Astrocyte of the hippocampus (primary cell): Measurements from ENCODE around the gene CBY3.
"Not testable (repeated sequence)": the region's sequence is repeated elsewhere in the genome, so short reads cannot be mapped to it uniquely, and the experiment has no call there.

ENCODE experiments used
- DNase-seq: peaks from one replicate; pipeline ENCODE4 v3.0.0; 2011; ENCODE audit warnings: low read depth, low spot score

CBY3 gene

GRCh38 chr5:179678223-179679013, 2.4 kb downstream of the CBY3 start:
- DNase-seq = peak; percentile 99

GRCh38 chr5:179668391-179668790, 12.4 kb downstream of the CBY3 start:
- peak; percentile 46 for DNase-seq

GRCh38 chr5:179661647-179662046, 19.2 kb downstream of the CBY3 start:
- not testable (repeated sequence) for DNase-seq

GRCh38 chr5:179658179-179658856, 22.5 kb downstream of the CBY3 start:
- DNase-seq = peak; percentile 31

GRCh38 chr5:179657302-179658178, 23.3 kb downstream of the CBY3 start:
- DNase-seq = not testable (repeated sequence)

GRCh38 chr5:179653135-179653534, 27.7 kb downstream of the CBY3 start:
- not testable (repeated sequence) for DNase-seq

- DNase-seq = not testable (repeated sequence)
Measured at GRCh38 chr5:179650245-179650644, 30.6 kb downstream of the CBY3 start.

GRCh38 chr5:179649166-179649703, 31.6 kb downstream of the CBY3 start:
- DNase-seq = not testable (repeated sequence)

- no peak for DNase-seq
Measured at GRCh38 chr5:179648410-179648809, 32.4 kb downstream of the CBY3 start.

GRCh38 chr5:179644766-179645165, 36.1 kb downstream of the CBY3 start:
- not testable (repeated sequence) for DNase-seq

GRCh38 chr5:179643141-179643920, 37.5 kb downstream of the CBY3 start:
- not testable (repeated sequence) for DNase-seq

GRCh38 chr5:179642626-179643025, 38.2 kb downstream of the CBY3 start:
- not testable (repeated sequence) for DNase-seq

- not testable (repeated sequence) for DNase-seq
Measured at GRCh38 chr5:179641745-179642144, 39.1 kb downstream of the CBY3 start.

- not testable (repeated sequence) for DNase-seq
Measured at GRCh38 chr5:179639296-179639695, 41.5 kb downstream of the CBY3 start.

GRCh38 chr5:179634370-179635172, 46.3 kb downstream of the CBY3 start:
- DNase-seq = not testable (repeated sequence)

- not testable (repeated sequence) for DNase-seq
Measured at GRCh38 chr5:179633501-179634369, 47.1 kb downstream of the CBY3 start.
